H9 (cell line): ENCODE results near the gene RAPGEF6. TPM values are rescaled to one million over a fixed set of nuclear protein-coding genes. Genes with fewer than 3 reads are reported as not detected.

Experiments used
- DNase-seq: peaks from one replicate; pipeline ENCODE4 v3.0.0-alpha.2; 2017
- H2AFZ ChIP-seq: one replicate; pipeline ENCODE4 v1.6.1; 2013; ENCODE audit warnings: mild to moderate bottlenecking, low read length, control low read depth, moderate library complexity
- H2AK5ac ChIP-seq: 2 replicates; pipeline ENCODE4 v1.6.1; 2013; ENCODE audit warnings: low read length, control low read depth, mixed read lengths; ENCODE audit not compliant: insufficient read length
- H2BK120ac ChIP-seq: one replicate; pipeline ENCODE4 v1.6.1; 2013; ENCODE audit warnings: low read depth, mild to moderate bottlenecking, low read length, control low read depth, inconsistent platforms; ENCODE audit not compliant: poor library complexity, severe bottlenecking
- H2BK12ac ChIP-seq: 2 replicates; pipeline ENCODE4 v1.6.1; 2013; ENCODE audit warnings: low read length, control low read depth, mixed read lengths, low read depth; ENCODE audit not compliant: insufficient read length
- H2BK15ac ChIP-seq: 2 replicates; pipeline ENCODE4 v1.6.1; 2013; ENCODE audit warnings: low read depth, low read length, control low read depth
- H2BK20ac ChIP-seq: one replicate; pipeline ENCODE4 v1.6.1; 2013; ENCODE audit warnings: low read depth, mild to moderate bottlenecking, low read length, control low read depth, inconsistent platforms; ENCODE audit not compliant: poor library complexity, severe bottlenecking
- H2BK5ac ChIP-seq: 2 replicates; pipeline ENCODE4 v1.6.1; 2013; ENCODE audit warnings: low read length, control low read depth, mixed read lengths; ENCODE audit not compliant: insufficient read length
- H3K14ac ChIP-seq: 2 replicates; pipeline ENCODE4 v1.6.1; 2013; ENCODE audit warnings: low read length, control low read depth; ENCODE audit not compliant: insufficient read depth
- H3K18ac ChIP-seq: 2 replicates; pipeline ENCODE4 v1.6.1; 2013; ENCODE audit warnings: low read depth, mild to moderate bottlenecking, mixed read lengths, low read length, control low read depth; ENCODE audit not compliant: insufficient read length
- H3K23ac ChIP-seq: 2 replicates; pipeline ENCODE4 v1.6.1; 2013; ENCODE audit warnings: low read length, control low read depth, mixed read lengths, low read depth; ENCODE audit not compliant: insufficient read length
- H3K23me2 ChIP-seq: 2 replicates; pipeline ENCODE4 v1.6.1; 2013; ENCODE audit warnings: low read depth, mild to moderate bottlenecking, mixed read lengths, low read length, control low read depth; ENCODE audit not compliant: insufficient read length, poor library complexity, severe bottlenecking
- H3K27ac ChIP-seq: 2 replicates; pipeline ENCODE4 v1.5.1; 2013; ENCODE audit warnings: low read length, control low read depth, mixed read lengths, low read depth; ENCODE audit not compliant: insufficient read length
- H3K27me3 ChIP-seq: 2 replicates; pipeline ENCODE4 v1.6.1; 2013; ENCODE audit warnings: low read length, control low read depth, inconsistent platforms; ENCODE audit not compliant: insufficient read depth
- H3K4ac ChIP-seq: 2 replicates; pipeline ENCODE4 v1.6.1; 2013; ENCODE audit warnings: low read depth, mild to moderate bottlenecking, control low read depth, inconsistent platforms, low read length, moderate library complexity
- H3K4me1 ChIP-seq: 2 replicates; pipeline ENCODE4 v1.6.1; 2013; ENCODE audit warnings: low read length, control low read depth, inconsistent platforms; ENCODE audit not compliant: insufficient read depth
- H3K4me2 ChIP-seq: 2 replicates; pipeline ENCODE4 v1.6.1; 2013; ENCODE audit warnings: low read length, control low read depth, mixed read lengths; ENCODE audit not compliant: insufficient read length, insufficient read depth
- H3K56ac ChIP-seq: 2 replicates; pipeline ENCODE4 v1.6.1; 2013; ENCODE audit warnings: low read depth, mild to moderate bottlenecking, mixed read lengths, low read length, control low read depth; ENCODE audit not compliant: insufficient read length
- H3K79me1 ChIP-seq: 2 replicates; pipeline ENCODE4 v1.6.1; 2013; ENCODE audit warnings: low read depth, mild to moderate bottlenecking, moderate library complexity, low read length, control low read depth, inconsistent platforms; ENCODE audit not compliant: insufficient read depth, poor library complexity, severe bottlenecking
- H3K79me2 ChIP-seq: 2 replicates; pipeline ENCODE4 v1.6.1; 2013; ENCODE audit warnings: low read length, control low read depth, inconsistent platforms; ENCODE audit not compliant: insufficient read depth
- H3K9ac ChIP-seq: 2 replicates; pipeline ENCODE4 v1.6.1; 2013; ENCODE audit warnings: low read length, control low read depth, mixed read lengths; ENCODE audit not compliant: insufficient read length; ENCODE audit errors: extremely low read depth
- H3K9me3 ChIP-seq: one replicate; pipeline ENCODE4 v1.6.1; 2013; ENCODE audit warnings: low read depth, low read length, inconsistent platforms; ENCODE audit not compliant: control insufficient read depth
- H3T11ph ChIP-seq: one replicate; pipeline ENCODE4 v1.6.1; 2013; ENCODE audit warnings: mild to moderate bottlenecking, low read length, control low read depth, inconsistent platforms
- H4K20me1 ChIP-seq: one replicate; pipeline ENCODE4 v1.6.1; 2013; ENCODE audit not compliant: control insufficient read depth, insufficient read length, insufficient read depth
- H4K5ac ChIP-seq: 2 replicates; pipeline ENCODE4 v1.6.1; 2013; ENCODE audit warnings: low read depth, mild to moderate bottlenecking, mixed read lengths, low read length, control low read depth; ENCODE audit not compliant: insufficient read length
- H4K8ac ChIP-seq: replicated peaks from 2 replicates; pipeline ENCODE4 v1.6.1; 2013; ENCODE audit warnings: low read length, control low read depth, mixed read lengths, low read depth; ENCODE audit not compliant: insufficient read length
- H4K91ac ChIP-seq: 2 replicates; pipeline ENCODE4 v1.6.1; 2013; ENCODE audit warnings: low read depth, mild to moderate bottlenecking, moderate library complexity, mixed read lengths, low read length, control low read depth; ENCODE audit not compliant: insufficient read length
- H3K27ac Mint-ChIP-seq, 3 experiments: 2 replicates in 2 of 3; 3 replicates in 1 of 3; pipeline ENCODE4 v1.8.0; 2020 to 2021; ENCODE audit warnings: mixed read lengths in 3 of 3, mild to moderate bottlenecking in 1 of 3, moderate library complexity in 1 of 3
- H3K27me3 Mint-ChIP-seq: 2 replicates; pipeline ENCODE4 v1.8.0; 2021; ENCODE audit warnings: low read depth, mild to moderate bottlenecking, moderate library complexity, mixed read lengths
- H3K36me3 Mint-ChIP-seq, 3 experiments: 2 replicates in 2 of 3; 3 replicates in 1 of 3; pipeline ENCODE4 v1.8.0; 2020 to 2021; ENCODE audit warnings: low read depth in 3 of 3, mixed read lengths in 3 of 3; ENCODE audit not compliant: insufficient read depth in 1 of 3
- H3K4me1 Mint-ChIP-seq, 2 experiments: 2 replicates each; pipeline ENCODE4 v1.8.0; 2020; ENCODE audit warnings: mixed read lengths in 2 of 2
- H3K4me3 Mint-ChIP-seq, 2 experiments: 2 replicates in 1 of 2; 3 replicates in 1 of 2; pipeline ENCODE4 v1.8.0; 2020 to 2021; ENCODE audit warnings: mild to moderate bottlenecking in 2 of 2, mixed read lengths in 2 of 2, moderate library complexity in 1 of 2
- H3K9me3 Mint-ChIP-seq, 2 experiments: 2 replicates in 1 of 2; 3 replicates in 1 of 2; pipeline ENCODE4 v1.8.0; 2020; ENCODE audit warnings: mild to moderate bottlenecking in 2 of 2, mixed read lengths in 2 of 2, moderate library complexity in 1 of 2
- CTCF ChIP-seq: fragments of 200-600 bp; sonication (generic); conservative IDR thresholded peaks from 3 replicates; pipeline ENCODE4 v1.8.0; 2021; ENCODE audit warnings: antibody characterized with exemption, mild to moderate bottlenecking
- WGBS: extraction: QIAGEN DNeasy Blood & Tissue Kit; methylation state at CpG from one replicate; pipeline ENCODE4 v1.1.7; 2013; ENCODE audit warnings: missing lambda C conversion rate, low lambda C conversion rate, mixed read lengths; ENCODE audit not compliant: insufficient read length; ENCODE audit errors: extremely low coverage; 5-methylcytosine and 5-hydroxymethylcytosine counted together
- total RNA-seq: library from RNA; stranded (reverse); gene quantifications from 2 replicates; pipeline ENCODE4 v1.2.1, GENCODE V29; 2021

Gene RAPGEF6
- total RNA-seq, 1 experiment from 2014 or later: 19.7 TPM

GRCh38 chr5:131496400-131496713 lies 138.7 kb downstream of the RAPGEF6 start:
- H4K5ac ChIP-seq: no peak overlapping the region
- H3K14ac ChIP-seq: no peak overlapping the region
- Mint-ChIP-seq H3K4me3 (no peak overlapping the region), H3K36me3 (peaks cover 6 to 44% (median 14%) of the 10 kb centered on the region in 3 experiments; a peak in 5 of 7 replicates), H3K4me1 (no peaks in the 10 kb centered on the region), H3K27ac (no peak overlapping the region), H3K27me3 (no peaks in the 10 kb centered on the region), H3K9me3 (no peaks in the 10 kb centered on the region)
- no peaks in the 10 kb centered on the region for H3K79me2 ChIP-seq
- WGBS: no CpG with 5 or more reads among the region's 1 CpG
- no peak overlapping the region for H2AFZ ChIP-seq
- H3K27me3 ChIP-seq: no peaks in the 10 kb centered on the region
- no peak overlapping the region for H2BK20ac ChIP-seq
- H2AK5ac ChIP-seq: no peak overlapping the region
- H3K27ac ChIP-seq: no peak overlapping the region
- no peaks in the 10 kb centered on the region for H4K20me1 ChIP-seq
- no peak overlapping the region for H2BK12ac ChIP-seq
- no peak overlapping the region for H3K23ac ChIP-seq
- H4K8ac ChIP-seq: no peak overlapping the region
- no peak overlapping the region for H3K56ac ChIP-seq
- no peaks in the 10 kb centered on the region for H3K23me2 ChIP-seq
- H3K4me2 ChIP-seq: no peak overlapping the region
- H2BK15ac ChIP-seq: no peak overlapping the region
- H2BK120ac ChIP-seq: no peak overlapping the region
- no peak overlapping the region for H3T11ph ChIP-seq
- no peaks in the 10 kb centered on the region for H3K4me1 ChIP-seq
- no peaks in the 10 kb centered on the region for H3K9me3 ChIP-seq
- TF ChIP-seq CTCF: no peak
- H4K91ac ChIP-seq: no peak overlapping the region
- H2BK5ac ChIP-seq: no peak overlapping the region
- H3K18ac ChIP-seq: no peak overlapping the region
- no peak overlapping the region for H3K9ac ChIP-seq
- no peaks in the 10 kb centered on the region for H3K79me1 ChIP-seq
- no peak for DNase-seq
- H3K4ac ChIP-seq: no peak overlapping the region
